Epithelial cell of proximal tubule (primary cell): Measurements from ENCODE around the gene GUCY1A2. TPM values are rescaled to one million over a fixed set of nuclear protein-coding genes. Genes with fewer than 3 reads are reported as not detected.

Source experiments
- DNase-seq: peaks from one replicate; pipeline ENCODE4 v3.0.0-alpha.2; 2011; ENCODE audit warnings: low read depth
- H3K4me3 ChIP-seq: 2 replicates; pipeline ENCODE4 v1.5.1; 2011; ENCODE audit warnings: low read depth, mild to moderate bottlenecking, low read length
- total RNA-seq: library from RNA; depleted of rRNA; stranded (reverse); fragments of >200 nt; gene quantifications from 2 replicates; pipeline ENCODE4 v1.2.3, GENCODE V29; 2015
- TF ChIP-seq, protein P1 (sequence below): conservative IDR thresholded peaks from 2 replicates; pipeline ENCODE4 v1.5.1; 2012; ENCODE audit warnings: low read depth, mild to moderate bottlenecking, low read length

The GUCY1A2 gene
- total RNA-seq, 1 donor from 2014 or later = 0.06 TPM

DNA sequence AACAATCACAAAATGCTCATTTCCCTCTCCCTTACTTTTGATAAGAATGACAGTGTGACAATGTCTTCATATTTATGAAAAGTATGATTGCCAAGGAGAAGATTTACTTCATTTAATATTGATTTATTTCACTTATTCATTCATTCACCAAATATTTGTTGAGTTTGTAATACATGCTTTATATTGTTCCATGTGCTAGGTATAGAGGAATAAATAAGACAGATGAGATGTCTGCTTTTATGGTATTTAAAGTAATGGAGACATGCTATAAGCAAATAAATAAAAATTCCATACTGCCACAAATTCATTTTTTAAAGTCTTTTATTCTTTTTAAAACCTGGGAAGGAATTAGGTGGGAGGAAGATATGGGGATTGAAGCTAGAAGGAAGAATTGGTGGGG is 289.4 kb downstream of the GUCY1A2 start:
- no peak for DNase-seq
- TF ChIP-seq, protein P1, sequence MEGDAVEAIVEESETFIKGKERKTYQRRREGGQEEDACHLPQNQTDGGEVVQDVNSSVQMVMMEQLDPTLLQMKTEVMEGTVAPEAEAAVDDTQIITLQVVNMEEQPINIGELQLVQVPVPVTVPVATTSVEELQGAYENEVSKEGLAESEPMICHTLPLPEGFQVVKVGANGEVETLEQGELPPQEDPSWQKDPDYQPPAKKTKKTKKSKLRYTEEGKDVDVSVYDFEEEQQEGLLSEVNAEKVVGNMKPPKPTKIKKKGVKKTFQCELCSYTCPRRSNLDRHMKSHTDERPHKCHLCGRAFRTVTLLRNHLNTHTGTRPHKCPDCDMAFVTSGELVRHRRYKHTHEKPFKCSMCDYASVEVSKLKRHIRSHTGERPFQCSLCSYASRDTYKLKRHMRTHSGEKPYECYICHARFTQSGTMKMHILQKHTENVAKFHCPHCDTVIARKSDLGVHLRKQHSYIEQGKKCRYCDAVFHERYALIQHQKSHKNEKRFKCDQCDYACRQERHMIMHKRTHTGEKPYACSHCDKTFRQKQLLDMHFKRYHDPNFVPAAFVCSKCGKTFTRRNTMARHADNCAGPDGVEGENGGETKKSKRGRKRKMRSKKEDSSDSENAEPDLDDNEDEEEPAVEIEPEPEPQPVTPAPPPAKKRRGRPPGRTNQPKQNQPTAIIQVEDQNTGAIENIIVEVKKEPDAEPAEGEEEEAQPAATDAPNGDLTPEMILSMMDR = no peak

DNA sequence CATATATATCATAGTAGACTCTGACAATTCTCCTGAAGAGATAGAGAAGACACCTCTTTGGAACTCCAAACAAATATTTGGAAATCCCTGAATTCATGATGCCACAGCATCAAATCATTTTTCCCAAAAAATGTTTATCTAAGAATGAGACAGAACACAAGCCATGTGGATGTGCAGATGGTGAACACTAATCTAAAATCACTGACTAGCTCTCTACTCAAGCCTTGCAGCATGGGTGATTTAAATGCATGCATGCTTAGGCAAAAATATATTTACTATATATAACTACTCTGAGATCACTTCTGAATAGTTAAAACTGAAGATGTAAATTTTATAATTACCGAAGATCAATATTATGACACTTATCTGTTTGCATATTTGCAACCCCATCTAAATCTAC is 289.9 kb downstream of the GUCY1A2 start:
- TF ChIP-seq, protein P1 = no peak
- DNase-seq = no peak
- no peak overlapping the region for H3K4me3 ChIP-seq

More for the DNA sequence above, 289.4 kb downstream of the GUCY1A2 start:
- no peak overlapping the region for H3K4me3 ChIP-seq

DNA sequence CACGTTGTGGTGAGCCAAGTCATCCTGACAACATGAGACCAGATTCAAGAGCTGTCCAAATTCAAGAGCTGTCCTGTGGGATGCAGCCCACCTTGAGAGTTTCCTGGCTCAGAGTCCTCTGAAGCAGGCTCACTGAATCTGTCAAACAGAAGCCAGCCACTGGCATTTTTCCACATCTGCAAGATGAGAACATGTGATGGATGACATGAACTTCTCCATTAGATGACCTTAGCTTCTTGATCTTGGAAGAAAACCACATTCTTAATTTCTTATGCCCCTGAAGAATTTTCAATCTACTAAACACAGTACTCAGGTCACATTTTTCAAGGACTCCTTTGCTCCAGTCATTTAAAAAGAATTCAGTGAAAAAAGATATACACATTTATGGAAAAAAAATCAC is 291.0 kb downstream of the GUCY1A2 start:
- DNase-seq = no peak
- TF ChIP-seq, protein P1 = no peak

DNA sequence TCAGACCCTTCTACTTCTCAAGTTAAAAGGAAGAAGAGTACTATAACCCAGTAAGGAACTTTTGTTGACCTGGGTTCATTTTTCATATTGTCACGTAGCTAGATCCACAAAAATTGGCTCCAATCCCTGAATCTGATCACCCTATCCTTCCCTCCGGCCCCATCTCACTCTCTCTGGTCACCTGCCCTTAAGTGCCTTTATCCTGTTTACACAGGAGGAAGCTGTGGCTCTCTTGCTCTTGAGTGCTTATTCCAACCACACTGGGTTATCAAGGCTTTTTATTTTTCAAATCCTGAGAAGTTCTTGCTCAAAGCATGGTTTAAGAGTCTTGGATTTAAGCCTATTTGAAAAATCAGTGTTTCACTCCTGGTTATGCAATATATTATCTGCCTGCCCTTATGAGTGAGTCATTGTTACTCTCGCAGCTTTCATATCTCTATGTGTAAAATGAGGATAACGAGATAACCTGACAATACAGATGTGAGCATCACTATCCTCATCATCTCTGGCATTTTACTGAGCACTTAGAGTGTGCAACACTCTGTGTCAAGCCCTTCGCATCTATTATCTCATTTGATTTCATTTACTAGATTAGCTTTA is 293.9 kb downstream of the GUCY1A2 start:
- no peak overlapping the region for H3K4me3 ChIP-seq
- DNase-seq = no peak
- TF ChIP-seq, protein P1 = no peak

More for the DNA sequence above, 291.0 kb downstream of the GUCY1A2 start:
- H3K4me3 ChIP-seq = no peak overlapping the region

DNA sequence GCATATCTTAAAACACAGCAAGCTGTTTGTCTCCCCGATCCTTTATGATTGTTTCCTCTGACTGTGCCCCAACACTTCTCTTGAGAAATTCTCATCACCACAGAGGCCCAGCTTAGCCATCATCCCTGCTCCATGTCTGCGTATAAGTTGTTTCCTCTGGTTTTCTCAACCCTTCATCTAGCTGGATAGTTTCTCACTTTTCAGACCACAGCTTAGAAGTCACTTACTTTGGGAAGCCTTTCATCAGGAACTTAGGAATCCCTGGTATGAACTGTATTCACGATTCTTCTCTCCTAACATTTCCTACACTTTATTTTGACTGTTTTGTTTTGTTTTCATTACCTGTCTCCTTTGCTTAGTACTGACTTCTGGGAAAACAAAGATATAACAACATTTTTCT is 295.2 kb downstream of the GUCY1A2 start:
- no peak for DNase-seq
- TF ChIP-seq, protein P1 = no peak
- H3K4me3 ChIP-seq = no peak overlapping the region

DNA sequence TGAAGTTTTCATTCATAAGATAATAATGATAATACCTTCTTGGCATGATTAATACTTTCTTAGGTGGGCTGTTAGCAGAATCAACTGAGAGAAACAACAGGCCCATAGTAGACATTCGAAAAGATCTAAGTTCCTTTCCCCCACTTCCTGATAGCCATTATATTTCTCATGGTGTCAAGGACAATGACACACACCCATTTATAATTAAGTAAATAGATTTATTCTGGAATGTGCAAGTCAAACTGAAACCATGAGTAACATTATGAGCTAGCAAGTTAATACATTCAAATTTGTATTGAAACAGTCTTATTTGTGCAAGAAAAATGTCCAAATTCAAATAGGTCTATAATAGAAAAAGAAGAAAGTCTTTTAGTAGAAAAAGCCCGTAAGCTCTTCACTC is 301.1 kb downstream of the GUCY1A2 start:
- TF ChIP-seq, protein P1 = no peak
- no peak overlapping the region for H3K4me3 ChIP-seq
- DNase-seq = no peak

DNA sequence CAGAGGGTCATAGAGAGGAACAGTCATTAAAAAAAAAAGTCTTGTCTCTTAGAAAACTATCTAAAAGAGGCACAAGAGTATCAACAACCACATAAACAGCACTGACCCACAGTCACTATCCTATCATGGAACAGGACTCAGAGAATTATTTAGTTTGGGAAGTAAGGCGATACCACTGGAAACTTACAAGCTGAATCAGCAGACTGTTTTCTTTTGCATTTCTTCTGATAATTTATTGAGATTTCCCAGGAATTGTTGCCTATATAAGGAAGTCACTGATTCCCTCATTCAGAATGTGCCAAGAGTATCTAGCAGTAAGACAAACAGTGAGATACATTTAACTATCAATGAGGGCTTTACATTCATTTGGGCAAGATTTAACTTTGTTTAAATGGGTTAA is 304.1 kb downstream of the GUCY1A2 start:
- no peak for DNase-seq
- TF ChIP-seq, protein P1 = no peak
- no peak overlapping the region for H3K4me3 ChIP-seq
